Measurements from ENCODE around the gene SEC24C.
"Not testable (repeated sequence)": the region's sequence is repeated elsewhere in the genome, so short reads cannot be mapped to it uniquely, and the experiment has no call there.

SEC24C gene

GRCh38 chr10:73768881-73769280 lies 24.7 kb downstream of the SEC24C start:
- DNase-seq (ENCODE audit: low read depth in 2 of 2, low spot score in 1 of 2) = peak in 1 of 2 donors; percentile 43

- DNase-seq (ENCODE audit: low read depth in 2 of 2, low spot score in 1 of 2) = no peak
Measured at GRCh38 chr10:73769396-73769795, 25.2 kb downstream of the SEC24C start.

- peak; percentile 62 to 70 for DNase-seq (ENCODE audit: low read depth in 2 of 2, low spot score in 1 of 2)
Measured at GRCh38 chr10:73771722-73772280, 27.6 kb downstream of the SEC24C start.

- DNase-seq (ENCODE audit: low read depth in 2 of 2, low spot score in 1 of 2) = peak in 1 of 2 donors; percentile 49
Measured at GRCh38 chr10:73772281-73773151, 28.3 kb downstream of the SEC24C start.

- no peak for DNase-seq (ENCODE audit: low read depth in 2 of 2, low spot score in 1 of 2)
Measured at GRCh38 chr10:73773152-73773879, 29.1 kb downstream of the SEC24C start.

GRCh38 chr10:73774637-73775036 lies 30.5 kb downstream of the SEC24C start:
- peak in 1 of 2 donors; percentile 32 for DNase-seq (ENCODE audit: low read depth in 2 of 2, low spot score in 1 of 2)

- no peak for DNase-seq (ENCODE audit: low read depth in 2 of 2, low spot score in 1 of 2)
Measured at GRCh38 chr10:73779018-73779417, 34.8 kb downstream of the SEC24C start.

- no peak for DNase-seq (ENCODE audit: low read depth in 2 of 2, low spot score in 1 of 2)
Measured at GRCh38 chr10:73779539-73780197, 35.5 kb downstream of the SEC24C start.

- DNase-seq (ENCODE audit: low read depth in 2 of 2, low spot score in 1 of 2) = no peak
Measured at GRCh38 chr10:73780301-73780700, 36.1 kb downstream of the SEC24C start.

- no peak for DNase-seq (ENCODE audit: low read depth in 2 of 2, low spot score in 1 of 2)
Measured at GRCh38 chr10:73780966-73781365, 36.8 kb downstream of the SEC24C start.

GRCh38 chr10:73781548-73781878 lies 37.3 kb downstream of the SEC24C start:
- DNase-seq (ENCODE audit: low read depth in 2 of 2, low spot score in 1 of 2) = no peak

- peak; percentile 71 to 83 for DNase-seq (ENCODE audit: low read depth in 2 of 2, low spot score in 1 of 2)
Measured at GRCh38 chr10:73781879-73782748, 37.9 kb downstream of the SEC24C start, which contains the start of gene CHCHD1. TSS of gene CHCHD1 (plus strand) at chr10:73782048. CDS start at chr10:73782076, 28 bp downstream.

- no peak for DNase-seq (ENCODE audit: low read depth in 2 of 2, low spot score in 1 of 2)
Measured at GRCh38 chr10:73782749-73783085, 38.5 kb downstream of the SEC24C start.

- peak; percentile 64 to 72 for DNase-seq (ENCODE audit: low read depth in 2 of 2, low spot score in 1 of 2)
Measured at GRCh38 chr10:73785211-73785720, 41.1 kb downstream of the SEC24C start, which contains the start of gene ZSWIM8. TSS of gene ZSWIM8 (plus strand) at chr10:73785606. CDS start at chr10:73785879, 273 bp downstream.

- no peak for DNase-seq (ENCODE audit: low read depth in 2 of 2, low spot score in 1 of 2)
Measured at GRCh38 chr10:73785721-73786511, 41.7 kb downstream of the SEC24C start.

GRCh38 chr10:73786512-73786885 lies 42.3 kb downstream of the SEC24C start:
- DNase-seq (ENCODE audit: low read depth in 2 of 2, low spot score in 1 of 2) = no peak

GRCh38 chr10:73787031-73787800 lies 43.0 kb downstream of the SEC24C start:
- not testable (repeated sequence) for DNase-seq (ENCODE audit: low read depth in 2 of 2, low spot score in 1 of 2)

- DNase-seq (ENCODE audit: low read depth in 2 of 2, low spot score in 1 of 2) = no peak
Measured at GRCh38 chr10:73788864-73789658, 44.9 kb downstream of the SEC24C start.

All from stimulated activated CD8-positive, alpha-beta memory T cell treated with anti-CD3 and anti-CD28 coated beads, Interleukin-4, amount 100 ng/mL, for 1 hour (primary cell).